Measurements from ENCODE around the gene GPHN. TPM values are rescaled to one million over a fixed set of nuclear protein-coding genes. Genes with fewer than 3 reads are reported as not detected.

GPHN gene
- total RNA-seq, 1 donor from 2014 or later: 12.9 TPM

DNA sequence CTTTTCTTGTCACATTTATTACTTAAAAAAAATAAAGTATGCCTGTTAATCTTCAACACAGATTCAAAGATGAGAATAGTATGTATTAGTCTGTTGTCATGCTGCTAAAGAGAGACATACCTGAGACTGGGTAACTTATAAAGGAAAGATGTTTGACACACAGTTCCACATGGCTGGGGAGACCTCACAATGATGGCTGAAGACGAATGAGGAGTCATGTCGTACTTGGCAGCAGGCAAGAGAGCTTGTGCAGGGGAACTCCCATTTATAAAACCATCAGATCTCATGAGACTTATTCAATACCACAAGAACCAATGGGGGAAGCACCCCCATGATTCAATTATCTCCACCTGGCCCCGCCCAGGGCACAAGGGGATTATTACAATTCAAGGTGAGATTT is 345.4 kb downstream of the GPHN start:
- no peaks in the 10 kb centered on the region for H3K36me3 ChIP-seq (ENCODE audit: control insufficient read depth, insufficient read depth, low read length)
- no peak for DNase-seq (ENCODE audit: low read depth)
- H3K4me3 ChIP-seq (ENCODE audit: low read depth, low read length): no peak overlapping the region
- H3K27me3 ChIP-seq (ENCODE audit: control insufficient read depth, insufficient read depth, low read length): no peaks in the 10 kb centered on the region
- TF ChIP-seq, protein P1, sequence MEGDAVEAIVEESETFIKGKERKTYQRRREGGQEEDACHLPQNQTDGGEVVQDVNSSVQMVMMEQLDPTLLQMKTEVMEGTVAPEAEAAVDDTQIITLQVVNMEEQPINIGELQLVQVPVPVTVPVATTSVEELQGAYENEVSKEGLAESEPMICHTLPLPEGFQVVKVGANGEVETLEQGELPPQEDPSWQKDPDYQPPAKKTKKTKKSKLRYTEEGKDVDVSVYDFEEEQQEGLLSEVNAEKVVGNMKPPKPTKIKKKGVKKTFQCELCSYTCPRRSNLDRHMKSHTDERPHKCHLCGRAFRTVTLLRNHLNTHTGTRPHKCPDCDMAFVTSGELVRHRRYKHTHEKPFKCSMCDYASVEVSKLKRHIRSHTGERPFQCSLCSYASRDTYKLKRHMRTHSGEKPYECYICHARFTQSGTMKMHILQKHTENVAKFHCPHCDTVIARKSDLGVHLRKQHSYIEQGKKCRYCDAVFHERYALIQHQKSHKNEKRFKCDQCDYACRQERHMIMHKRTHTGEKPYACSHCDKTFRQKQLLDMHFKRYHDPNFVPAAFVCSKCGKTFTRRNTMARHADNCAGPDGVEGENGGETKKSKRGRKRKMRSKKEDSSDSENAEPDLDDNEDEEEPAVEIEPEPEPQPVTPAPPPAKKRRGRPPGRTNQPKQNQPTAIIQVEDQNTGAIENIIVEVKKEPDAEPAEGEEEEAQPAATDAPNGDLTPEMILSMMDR (IDR thresholded peaks at IDR 0.05; ENCODE audit: insufficient read depth, low read length, poor library complexity, severe bottlenecking): no peak

DNA sequence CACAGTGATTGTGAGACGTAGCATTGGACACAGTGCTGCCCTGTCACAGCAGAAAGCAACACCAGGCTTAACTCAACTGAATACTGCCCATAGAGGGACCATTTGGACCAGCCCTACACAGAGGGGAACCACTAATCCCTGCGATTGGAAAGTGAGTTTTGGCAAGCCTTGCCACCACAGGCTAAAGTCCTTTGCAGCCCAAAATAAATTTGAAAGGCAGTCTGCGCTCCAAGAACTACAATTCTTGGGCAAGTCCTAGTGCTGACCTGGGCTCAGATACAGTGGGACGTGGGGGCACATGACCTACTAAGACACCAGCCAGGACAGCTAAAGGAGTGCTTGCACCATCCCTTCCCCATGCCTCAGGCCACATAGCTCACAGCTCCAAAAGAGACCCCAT is 349.9 kb downstream of the GPHN start:
- TF ChIP-seq, protein P1 (IDR thresholded peaks at IDR 0.05; ENCODE audit: insufficient read depth, low read length, poor library complexity, severe bottlenecking): no peak
- Histone ChIP-seq H3K27me3 (ENCODE audit: control insufficient read depth, insufficient read depth, low read length) (no peaks in the 10 kb centered on the region), H3K4me3 (ENCODE audit: low read depth, low read length) (no peak overlapping the region), H3K36me3 (ENCODE audit: control insufficient read depth, insufficient read depth, low read length) (no peaks in the 10 kb centered on the region)
- DNase-seq (ENCODE audit: low read depth): no peak

DNA sequence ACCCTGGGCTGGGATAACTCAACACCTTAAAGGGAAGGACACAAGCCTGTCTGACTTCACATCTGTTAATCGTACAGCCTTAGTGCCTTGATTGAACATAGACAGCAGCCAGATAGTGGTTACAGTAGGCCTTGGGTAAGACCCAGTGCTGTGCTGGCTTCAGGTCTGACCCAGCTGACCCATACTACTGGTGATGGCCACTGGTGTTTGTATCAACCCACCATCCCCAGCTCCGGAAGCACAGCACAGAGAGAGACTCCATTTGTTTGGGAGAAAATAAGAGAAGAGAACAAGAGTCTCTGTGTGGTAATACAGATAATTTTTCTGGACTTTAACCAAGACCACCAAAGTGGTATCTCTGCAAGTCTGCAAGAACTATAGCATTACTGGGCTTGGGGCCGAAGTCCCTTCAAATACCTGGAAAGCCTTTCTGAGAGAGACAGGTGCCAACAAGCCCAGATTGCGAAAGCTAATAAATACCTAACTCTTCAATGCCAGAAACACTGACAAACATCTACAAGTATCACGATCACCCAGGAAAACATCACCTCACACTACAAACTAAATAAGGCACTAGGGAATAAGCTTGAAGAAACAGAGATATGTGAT is 351.2 kb downstream of the GPHN start:
- Histone ChIP-seq H3K36me3 (ENCODE audit: control insufficient read depth, insufficient read depth, low read length) (no peaks in the 10 kb centered on the region), H3K27me3 (ENCODE audit: control insufficient read depth, insufficient read depth, low read length) (no peaks in the 10 kb centered on the region), H3K4me3 (ENCODE audit: low read depth, low read length) (no peak overlapping the region)
- TF ChIP-seq, protein P1 (IDR thresholded peaks at IDR 0.05; ENCODE audit: insufficient read depth, low read length, poor library complexity, severe bottlenecking): no peak
- no peak for DNase-seq (ENCODE audit: low read depth)

DNA sequence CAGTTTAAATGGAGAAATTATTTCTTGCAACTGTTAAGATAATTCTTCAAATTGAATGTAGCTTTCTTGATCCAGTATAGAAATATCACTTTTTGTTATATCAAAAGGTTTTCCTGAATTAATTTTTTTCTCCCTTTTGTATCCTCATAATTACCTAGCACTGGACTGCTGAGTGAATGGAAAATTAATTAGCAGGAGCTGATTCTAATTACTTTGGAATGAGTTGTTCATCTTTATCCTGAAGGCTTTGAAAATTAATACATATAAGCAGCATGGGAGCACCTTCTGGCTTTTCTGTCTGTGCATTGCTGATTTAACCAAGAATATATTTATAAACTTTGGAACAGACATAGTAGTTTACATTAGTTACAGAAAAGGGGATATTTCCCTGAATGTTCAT is 373.6 kb downstream of the GPHN start:
- H3K36me3 ChIP-seq (ENCODE audit: control insufficient read depth, insufficient read depth, low read length): no peaks in the 10 kb centered on the region
- DNase-seq (ENCODE audit: low read depth): no peak
- H3K4me3 ChIP-seq (ENCODE audit: low read depth, low read length): no peak overlapping the region
- H3K27me3 ChIP-seq (ENCODE audit: control insufficient read depth, insufficient read depth, low read length): no peaks in the 10 kb centered on the region
- TF ChIP-seq, protein P1 (IDR thresholded peaks at IDR 0.05; ENCODE audit: insufficient read depth, low read length, poor library complexity, severe bottlenecking): no peak

DNA sequence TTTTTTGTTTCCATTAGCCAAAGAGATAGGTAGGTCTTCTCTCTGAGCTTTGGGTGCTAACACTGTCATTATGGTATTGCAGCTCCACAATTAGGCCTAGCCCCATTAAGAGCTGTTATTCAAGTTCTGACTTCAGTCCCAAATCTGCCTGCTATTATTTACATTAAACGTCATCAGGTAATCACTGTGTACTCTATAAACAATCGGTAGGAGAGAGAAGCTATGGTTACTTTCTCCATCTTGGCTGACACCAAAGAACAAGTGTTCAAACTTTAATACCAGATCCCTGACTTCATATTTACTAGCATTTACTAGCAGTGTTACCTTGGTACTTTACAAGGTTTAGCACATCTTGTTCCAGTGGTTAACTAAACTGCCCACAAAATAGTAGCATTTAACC is 376.2 kb downstream of the GPHN start:
- TF ChIP-seq, protein P1 (IDR thresholded peaks at IDR 0.05; ENCODE audit: insufficient read depth, low read length, poor library complexity, severe bottlenecking): no peak
- no peaks in the 10 kb centered on the region for H3K27me3 ChIP-seq (ENCODE audit: control insufficient read depth, insufficient read depth, low read length)
- no peaks in the 10 kb centered on the region for H3K36me3 ChIP-seq (ENCODE audit: control insufficient read depth, insufficient read depth, low read length)
- DNase-seq (ENCODE audit: low read depth): no peak
- H3K4me3 ChIP-seq (ENCODE audit: low read depth, low read length): no peak overlapping the region

DNA sequence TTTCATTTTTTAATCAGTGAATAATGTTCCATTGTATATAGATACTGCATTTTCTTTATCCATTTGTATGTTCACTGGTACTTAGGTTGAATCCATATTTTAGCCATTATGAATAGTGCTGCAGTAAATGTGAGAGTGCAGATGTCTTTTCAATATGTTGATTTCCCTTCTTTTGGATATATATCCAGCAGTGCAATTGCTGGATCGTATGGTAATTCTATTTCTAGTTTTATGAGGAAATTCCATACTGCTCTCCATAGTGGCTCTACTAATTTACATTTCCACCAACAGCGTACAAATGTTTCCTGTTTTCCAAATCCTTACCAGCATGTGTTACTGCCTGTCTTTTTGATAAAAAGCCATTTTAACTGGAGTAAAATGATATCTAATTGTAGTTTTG is 392.8 kb downstream of the GPHN start:
- Histone ChIP-seq H3K36me3 (ENCODE audit: control insufficient read depth, insufficient read depth, low read length) (no peaks in the 10 kb centered on the region), H3K27me3 (ENCODE audit: control insufficient read depth, insufficient read depth, low read length) (no peaks in the 10 kb centered on the region), H3K4me3 (ENCODE audit: low read depth, low read length) (no peak overlapping the region)
- TF ChIP-seq, protein P1 (IDR thresholded peaks at IDR 0.05; ENCODE audit: insufficient read depth, low read length, poor library complexity, severe bottlenecking): no peak
- no peak for DNase-seq (ENCODE audit: low read depth)

All from kidney epithelial cell (primary cell).